HG03139 (cell line): ENCODE data around the gene U2SURP.
A peak's percentile ranks its signal among the peaks of the same experiment; 100 is the strongest.
"Not testable (repeated sequence)": the region's sequence is repeated elsewhere in the genome, so short reads cannot be mapped to it uniquely, and the experiment has no call there.

Source experiments
- ATAC-seq: cut with Tn5 transposase; IDR thresholded peaks from one replicate; pipeline ENCODE4 v1.9.1; 2021; ENCODE audit not compliant: unreplicated experiment

U2SURP gene

GRCh38 chr3:143011705-143012104 is 10.3 kb downstream of the U2SURP start:
- no peak for ATAC-seq

GRCh38 chr3:143014921-143015320 is 13.6 kb downstream of the U2SURP start:
- no peak for ATAC-seq

- no peak for ATAC-seq
Observed at GRCh38 chr3:143016321-143016972, 15.1 kb downstream of the U2SURP start.

GRCh38 chr3:143024351-143024960 is 23.1 kb downstream of the U2SURP start:
- ATAC-seq: no peak

- no peak for ATAC-seq
Observed at GRCh38 chr3:143031327-143031726, 30.0 kb downstream of the U2SURP start.

- ATAC-seq: not testable (repeated sequence)
Observed at GRCh38 chr3:143031796-143032387, 30.5 kb downstream of the U2SURP start.

- ATAC-seq: no peak
Observed at GRCh38 chr3:143035466-143036211, 34.3 kb downstream of the U2SURP start.

GRCh38 chr3:143036557-143036956 is 35.2 kb downstream of the U2SURP start:
- no peak for ATAC-seq

GRCh38 chr3:143037867-143038266 is 36.5 kb downstream of the U2SURP start:
- ATAC-seq: no peak

GRCh38 chr3:143040261-143040879 is 39.0 kb downstream of the U2SURP start:
- no peak for ATAC-seq

- no peak for ATAC-seq
Observed at GRCh38 chr3:143041903-143042302, 40.5 kb downstream of the U2SURP start.

- no peak for ATAC-seq
Observed at GRCh38 chr3:143045639-143046038, 44.3 kb downstream of the U2SURP start.

GRCh38 chr3:143046075-143046474 is 44.7 kb downstream of the U2SURP start:
- ATAC-seq: not testable (repeated sequence)

- ATAC-seq: no peak
Observed at GRCh38 chr3:143054011-143054410, 52.6 kb downstream of the U2SURP start.

GRCh38 chr3:143056372-143056771 is 55.0 kb downstream of the U2SURP start:
- no peak for ATAC-seq

GRCh38 chr3:143060906-143061305 is 59.5 kb downstream of the U2SURP start:
- peak; percentile 91 for ATAC-seq

GRCh38 chr3:143063018-143063417 is 61.6 kb downstream of the U2SURP start:
- no peak for ATAC-seq

- ATAC-seq: no peak
Observed at GRCh38 chr3:143064777-143065176, 63.4 kb downstream of the U2SURP start.

- ATAC-seq: no peak
Observed at GRCh38 chr3:143065364-143065763, 64.0 kb downstream of the U2SURP start.

GRCh38 chr3:143066033-143066432 is 64.7 kb downstream of the U2SURP start:
- ATAC-seq: no peak

GRCh38 chr3:143067201-143067600 is 65.8 kb downstream of the U2SURP start:
- ATAC-seq: no peak
